HG03558 (cell line): ENCODE results near the gene MACROD2.
A peak's percentile ranks its signal among the peaks of the same experiment; 100 is the strongest.

Experiments
- ATAC-seq: cut with Tn5 transposase; IDR thresholded peaks from one replicate; pipeline ENCODE4 v1.9.1; 2021; ENCODE audit warnings: moderate number of reproducible peaks; ENCODE audit not compliant: unreplicated experiment; ENCODE audit errors: extremely low read depth

Gene MACROD2

GRCh38 chr20:14866841-14867514 lies 871.7 kb downstream of the MACROD2 start:
- ATAC-seq = no peak

GRCh38 chr20:14877301-14878028 lies 882.1 kb downstream of the MACROD2 start:
- no peak for ATAC-seq

- no peak for ATAC-seq
These were observed 883.3 kb downstream of the MACROD2 start for GRCh38 chr20:14878676-14879019.

- ATAC-seq = peak; percentile 54
These were observed 883.8 kb downstream of the MACROD2 start for GRCh38 chr20:14879020-14879697.

- no peak for ATAC-seq
These were observed 884.5 kb downstream of the MACROD2 start for GRCh38 chr20:14879839-14880238.

GRCh38 chr20:14881518-14881917 lies 886.2 kb downstream of the MACROD2 start:
- no peak for ATAC-seq

GRCh38 chr20:14882157-14882556 lies 886.8 kb downstream of the MACROD2 start:
- no peak for ATAC-seq

- no peak for ATAC-seq
These were observed 887.5 kb downstream of the MACROD2 start for GRCh38 chr20:14882846-14883245.

GRCh38 chr20:14883324-14883723 lies 888.0 kb downstream of the MACROD2 start:
- ATAC-seq = no peak

- no peak for ATAC-seq
These were observed 890.3 kb downstream of the MACROD2 start for GRCh38 chr20:14885661-14886060.

- no peak for ATAC-seq
These were observed 892.8 kb downstream of the MACROD2 start for GRCh38 chr20:14888134-14888533.

GRCh38 chr20:14889496-14890255 lies 894.4 kb downstream of the MACROD2 start:
- ATAC-seq = no peak

GRCh38 chr20:14890713-14891112 lies 895.4 kb downstream of the MACROD2 start:
- no peak for ATAC-seq

- ATAC-seq = no peak
These were observed 897.5 kb downstream of the MACROD2 start for GRCh38 chr20:14892782-14893181.

GRCh38 chr20:14896569-14896968 lies 901.3 kb downstream of the MACROD2 start:
- no peak for ATAC-seq

- no peak for ATAC-seq
These were observed 902.3 kb downstream of the MACROD2 start for GRCh38 chr20:14897608-14898007.

- ATAC-seq = peak; percentile 94
These were observed 907.2 kb downstream of the MACROD2 start for GRCh38 chr20:14902432-14903089.

- no peak for ATAC-seq
These were observed 911.7 kb downstream of the MACROD2 start for GRCh38 chr20:14906908-14907434.

- no peak for ATAC-seq
These were observed 914.8 kb downstream of the MACROD2 start for GRCh38 chr20:14910126-14910525.
